GM19023 (cell line): ENCODE results near the gene UBE2QL1.

Source experiments
- ATAC-seq: cut with Tn5 transposase; IDR thresholded peaks from one replicate; pipeline ENCODE4 v1.9.1; 2021; ENCODE audit warnings: mild to moderate bottlenecking, moderate library complexity; ENCODE audit not compliant: unreplicated experiment

UBE2QL1 gene

GRCh38 chr5:6453937-6454560 is 5.4 kb downstream of the UBE2QL1 start:
- ATAC-seq = no peak

DNA sequence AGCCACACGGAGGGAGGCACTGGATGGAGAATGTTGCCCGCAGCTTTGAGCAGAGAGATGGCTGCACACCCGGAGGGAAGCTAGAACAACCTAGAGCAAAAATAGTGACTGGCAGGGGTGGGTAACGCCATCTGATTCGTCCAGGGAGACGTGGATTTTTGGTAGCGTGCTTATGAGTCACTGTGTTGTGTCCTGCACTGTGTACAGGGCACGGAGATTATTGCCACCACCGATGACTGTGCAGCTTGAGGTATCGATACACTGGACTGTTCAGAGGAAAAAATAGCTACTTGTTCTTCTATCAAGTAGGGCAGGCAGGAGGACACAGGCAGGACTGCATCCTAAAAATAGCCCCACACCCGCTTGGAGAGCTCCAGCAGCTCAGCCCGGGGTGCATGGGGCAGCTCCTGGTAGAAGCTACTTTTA is 6.0 kb downstream of the UBE2QL1 start:
- no peak for ATAC-seq

DNA sequence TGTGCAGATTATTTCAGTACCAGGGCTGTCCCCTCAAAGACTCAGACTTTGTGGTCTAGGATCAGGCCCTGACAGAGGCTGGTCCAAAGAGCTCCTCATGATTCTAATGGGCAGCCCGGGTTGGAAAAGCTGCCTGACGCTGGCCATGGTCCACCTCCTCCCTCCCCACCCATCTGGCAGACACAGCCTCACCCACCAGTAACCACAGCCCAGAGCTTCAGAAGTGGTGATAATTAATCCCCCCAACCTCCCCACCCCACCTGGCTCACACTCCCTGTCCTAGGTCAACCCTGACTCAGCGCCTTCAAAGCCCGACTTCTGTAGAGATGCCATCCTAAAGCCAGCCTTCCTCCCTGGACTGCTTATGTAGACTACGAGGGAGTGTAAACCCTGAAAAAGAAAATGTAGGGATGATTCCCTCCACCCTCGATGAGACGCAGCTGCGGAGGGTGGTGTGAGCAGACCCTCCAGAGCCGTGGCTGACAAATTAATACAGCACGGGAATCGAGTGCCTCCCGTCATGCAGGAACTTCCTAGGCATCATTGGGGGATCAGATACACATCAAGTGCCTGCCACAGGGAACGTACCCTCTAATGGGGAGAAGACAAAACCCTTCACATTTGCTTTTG is 7.0 kb downstream of the UBE2QL1 start:
- no peak for ATAC-seq

- ATAC-seq = no peak
Observed at GRCh38 chr5:6456766-6457370, 8.2 kb downstream of the UBE2QL1 start.

DNA sequence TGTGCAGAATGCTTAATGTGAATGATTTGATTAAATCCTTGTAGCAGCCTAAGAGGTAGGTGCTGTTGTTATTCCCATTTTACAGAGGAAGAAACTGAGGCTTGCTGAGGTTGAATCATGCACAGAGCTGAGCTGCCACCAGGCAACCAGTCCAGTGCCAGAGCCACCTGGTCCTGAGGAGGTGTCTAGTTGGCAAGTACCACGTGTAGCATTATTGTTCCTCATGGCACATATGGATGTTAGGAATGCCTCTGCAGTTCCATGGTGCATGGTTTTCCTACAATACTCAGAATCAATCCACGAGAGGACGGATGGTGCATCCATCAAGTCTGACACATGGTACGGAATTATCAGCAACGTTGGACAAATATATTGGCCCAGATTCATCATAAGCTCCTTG is 8.9 kb downstream of the UBE2QL1 start:
- no peak for ATAC-seq

DNA sequence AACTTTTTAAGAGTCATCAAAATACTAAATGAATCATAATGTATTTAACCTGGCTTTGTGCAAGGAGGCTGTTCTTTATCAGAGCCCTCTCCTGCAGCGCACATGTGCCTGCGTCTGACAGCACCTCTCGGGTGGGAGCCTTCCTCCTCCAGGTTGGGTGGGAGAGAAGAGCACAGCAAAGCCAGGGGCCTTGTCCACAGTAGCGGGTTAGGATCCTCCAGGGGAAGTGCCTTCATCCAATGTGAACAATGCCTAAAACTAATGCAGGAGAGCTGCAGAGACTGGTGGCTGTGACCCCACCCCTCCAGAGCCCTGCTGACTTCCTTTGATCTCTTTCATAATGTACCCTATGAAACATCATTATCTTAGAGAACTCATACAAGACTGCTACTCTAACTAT is 10.2 kb downstream of the UBE2QL1 start:
- no peak for ATAC-seq

GRCh38 chr5:6459896-6460295 is 11.2 kb downstream of the UBE2QL1 start:
- no peak for ATAC-seq

DNA sequence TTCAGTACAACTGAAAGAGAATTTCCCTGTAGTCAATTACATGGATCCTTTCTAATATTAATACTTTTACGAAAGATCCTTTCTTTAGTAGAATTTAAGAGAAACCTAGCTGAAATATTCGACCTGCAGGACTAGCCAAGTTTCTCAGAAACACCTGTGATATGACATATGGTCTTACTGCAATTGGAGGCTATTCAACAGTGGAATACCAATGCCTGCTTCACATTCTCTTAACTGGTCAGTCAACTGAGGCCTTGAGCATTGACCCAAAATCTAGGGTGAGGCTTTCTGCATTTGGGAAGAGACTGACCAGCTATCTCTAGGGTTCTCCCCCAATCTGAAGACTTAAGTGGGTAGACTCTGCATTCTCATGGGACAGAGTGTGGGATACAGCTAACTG is 12.3 kb downstream of the UBE2QL1 start:
- ATAC-seq = no peak

DNA sequence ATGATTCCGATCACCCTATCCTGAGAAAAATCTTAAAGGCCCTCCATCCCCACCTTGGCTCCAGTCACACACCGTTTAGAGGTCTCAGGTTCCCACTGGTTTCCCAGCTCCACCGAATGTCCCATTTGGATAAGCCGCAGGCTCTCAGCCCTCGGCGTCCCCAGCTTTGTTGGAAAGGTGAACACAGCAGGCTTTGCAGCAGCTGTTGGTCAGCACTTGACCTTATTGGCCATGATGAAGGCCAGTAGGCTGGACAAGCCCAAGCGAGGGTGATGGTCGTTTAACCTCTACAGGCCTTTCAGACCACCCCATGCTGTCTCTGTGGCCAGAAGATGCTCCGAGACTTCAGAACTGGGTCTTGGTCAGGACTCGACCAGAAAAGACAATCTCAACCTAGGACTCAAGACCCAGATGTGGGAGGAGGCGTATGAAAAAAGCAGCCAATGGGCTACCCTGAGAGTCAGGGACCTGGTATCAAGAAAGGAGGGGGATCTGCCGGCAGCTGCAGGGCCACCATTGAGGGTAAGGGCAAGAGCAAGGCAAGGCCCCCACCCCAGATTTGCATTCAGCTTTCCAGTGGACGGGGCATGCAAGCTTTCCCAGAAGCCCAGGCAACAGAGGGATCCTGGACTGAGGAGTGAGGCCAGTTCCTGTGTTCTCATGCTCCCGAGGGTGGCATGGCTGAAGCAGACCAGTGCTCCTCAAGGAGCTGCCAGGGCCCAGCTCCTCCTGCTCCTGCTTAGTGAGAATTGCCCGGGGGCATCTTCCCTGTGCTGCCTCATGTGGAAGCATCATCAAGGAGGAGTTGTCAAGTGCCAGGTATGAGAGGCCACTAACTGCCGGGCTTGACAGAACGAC is 13.4 kb downstream of the UBE2QL1 start:
- ATAC-seq = no peak

DNA sequence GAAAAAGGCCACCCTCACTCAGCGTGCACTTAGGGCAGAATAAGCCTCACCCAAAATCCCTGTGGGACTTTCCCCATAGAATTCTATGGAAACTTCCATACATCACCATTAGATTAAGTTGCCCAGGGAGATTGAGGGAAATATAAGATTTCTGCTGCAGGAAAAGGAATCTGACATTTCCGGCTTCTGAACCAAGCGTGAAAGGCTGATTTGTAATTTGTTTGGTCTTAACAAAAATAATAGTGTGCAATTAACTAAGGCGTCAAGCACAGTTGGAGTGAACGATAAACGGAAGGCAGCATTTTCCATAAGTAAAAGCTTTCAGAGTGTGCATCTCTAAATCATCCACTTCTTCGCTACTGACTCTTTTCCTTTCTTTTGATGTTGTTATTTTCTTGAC is 14.0 kb downstream of the UBE2QL1 start:
- ATAC-seq = no peak

GRCh38 chr5:6464441-6464840 is 15.8 kb downstream of the UBE2QL1 start:
- no peak for ATAC-seq

GRCh38 chr5:6465831-6466790 is 17.5 kb downstream of the UBE2QL1 start:
- no peak for ATAC-seq

GRCh38 chr5:6466975-6467567 is 18.4 kb downstream of the UBE2QL1 start:
- ATAC-seq = no peak

DNA sequence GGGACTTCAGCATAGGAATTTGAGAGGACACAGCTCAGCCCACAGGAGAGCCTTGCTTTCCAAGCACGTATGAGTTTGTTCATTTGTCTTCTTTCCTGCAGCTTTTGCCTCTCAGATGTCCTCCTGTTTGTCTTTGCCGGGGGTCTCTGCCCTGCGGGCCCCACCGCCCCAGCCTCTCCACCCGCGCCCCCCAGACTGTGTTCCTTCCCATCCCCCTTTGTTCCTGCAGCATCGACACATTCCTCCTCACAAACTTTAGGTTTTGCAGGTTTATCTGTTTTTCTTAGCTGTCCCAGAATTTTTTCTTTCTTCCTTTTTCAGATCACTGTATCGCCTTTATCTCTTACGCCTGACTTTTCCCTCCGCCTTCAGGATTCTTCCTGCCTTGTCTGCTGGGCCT is 18.9 kb downstream of the UBE2QL1 start:
- no peak for ATAC-seq

DNA sequence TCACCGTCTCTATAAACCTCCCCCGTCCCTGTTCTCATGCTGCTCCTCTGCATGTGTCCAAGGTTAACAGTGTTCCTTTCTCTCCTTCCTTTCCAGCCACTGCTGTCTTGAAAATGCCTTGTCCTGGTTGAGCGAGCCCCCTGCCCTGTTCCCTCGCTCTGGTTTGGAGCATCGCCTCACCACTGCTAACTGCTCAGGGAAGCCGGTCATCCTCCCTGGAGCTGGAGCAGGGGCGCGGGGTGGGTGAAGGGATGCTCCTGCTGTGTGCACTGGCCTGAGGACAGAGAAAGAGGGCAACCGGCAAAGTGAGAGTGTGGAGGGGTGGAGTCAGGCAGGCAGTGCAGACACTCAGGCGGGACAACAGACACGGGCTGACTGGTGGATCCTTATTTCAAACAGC is 19.4 kb downstream of the UBE2QL1 start:
- no peak for ATAC-seq

DNA sequence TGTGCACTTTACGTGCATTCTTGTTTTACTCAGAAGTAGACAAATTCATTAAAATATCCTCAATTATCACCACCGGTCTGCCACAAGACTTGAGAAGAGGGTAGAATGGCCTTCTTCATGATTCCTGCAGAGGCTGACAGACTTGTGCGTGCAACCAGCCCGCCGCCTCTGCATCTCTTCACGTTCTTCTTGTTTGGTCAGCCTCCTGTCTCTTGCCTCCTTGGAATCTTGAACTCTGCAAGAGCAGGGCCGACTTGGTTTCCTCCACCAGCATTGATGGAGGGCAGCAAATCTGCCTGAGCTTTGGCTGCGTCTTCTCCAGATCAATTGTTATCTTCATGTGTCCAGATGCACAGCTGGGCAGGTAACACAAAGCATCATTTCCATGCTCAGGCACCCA is 20.2 kb downstream of the UBE2QL1 start:
- ATAC-seq = no peak

DNA sequence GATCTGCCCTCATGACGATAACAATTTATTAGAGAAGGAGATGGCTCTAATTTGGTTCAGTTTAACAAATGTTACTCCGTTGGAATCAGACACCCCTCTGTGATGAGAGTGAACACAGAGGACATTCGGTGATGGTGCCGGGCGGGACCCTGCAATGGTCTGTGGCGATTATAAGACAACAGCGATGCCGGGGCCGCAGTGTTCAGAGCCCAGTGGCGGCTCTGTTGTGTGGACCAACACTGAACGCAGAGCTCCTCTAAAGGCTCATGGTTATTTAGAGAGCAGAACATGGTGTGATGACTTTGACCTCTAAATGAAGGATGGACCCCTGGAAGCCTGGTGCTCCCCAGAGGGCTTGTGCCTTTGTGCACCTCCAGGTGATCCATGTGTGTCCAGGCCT is 21.2 kb downstream of the UBE2QL1 start:
- no peak for ATAC-seq

DNA sequence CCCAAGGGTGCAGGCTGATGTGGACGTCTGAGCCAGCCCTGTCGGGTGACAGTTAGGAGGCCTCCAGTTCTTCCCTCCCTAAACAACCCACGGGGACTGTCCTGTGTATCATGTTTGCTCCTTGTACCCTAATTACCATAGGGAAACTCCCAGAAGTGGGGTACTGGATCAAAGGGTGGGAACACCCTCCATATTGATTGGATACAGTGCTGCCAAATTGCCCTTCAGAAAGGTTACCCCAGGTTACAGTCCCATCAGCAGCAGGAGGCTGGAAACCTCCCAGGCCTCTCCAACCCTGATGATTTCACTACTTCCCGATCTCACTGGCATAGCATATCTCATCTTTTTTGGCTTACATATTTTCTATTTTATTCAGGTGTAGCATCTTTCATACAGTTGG is 22.0 kb downstream of the UBE2QL1 start:
- ATAC-seq = no peak

- ATAC-seq = no peak
Observed at GRCh38 chr5:6471252-6471651, 22.6 kb downstream of the UBE2QL1 start.

GRCh38 chr5:6472792-6473191 is 24.1 kb downstream of the UBE2QL1 start:
- no peak for ATAC-seq
